Suprapubic skin (tissue), 4 donors: ENCODE data around the gene CAMKK1. TPM values are rescaled to one million over a fixed set of nuclear protein-coding genes. Genes with fewer than 3 reads are reported as not detected.

Experiments
- DNase-seq, 2 donors: peaks; one replicate each; pipeline ENCODE4 v3.0.0-alpha.2; 2019; ENCODE audit warnings: low spot score in 2 of 2
- H3K27ac ChIP-seq: fragments of 200-600 bp; sonication (generic); one replicate; pipeline ENCODE4 v1.5.1; 2019
- H3K27me3 ChIP-seq: fragments of 200-600 bp; sonication (generic); one replicate; pipeline ENCODE4 v1.5.1; 2019
- H3K36me3 ChIP-seq: fragments of 200-600 bp; sonication (generic); one replicate; pipeline ENCODE4 v1.5.1; 2019
- H3K4me1 ChIP-seq: fragments of 200-600 bp; sonication (generic); one replicate; pipeline ENCODE4 v1.5.1; 2019
- H3K4me3 ChIP-seq: fragments of 200-600 bp; sonication (generic); one replicate; pipeline ENCODE4 v1.5.1; 2019; ENCODE audit warnings: mild to moderate bottlenecking
- H3K9me3 ChIP-seq: fragments of 200-600 bp; sonication (generic); one replicate; pipeline ENCODE4 v1.5.1; 2019
- CTCF ChIP-seq, 2 donors: fragments of 200-600 bp in 1 of 2; fragments of 450-650 bp in 1 of 2; sonication (generic) in 1 of 2; IDR thresholded peaks; one replicate each; pipeline ENCODE4 v1.5.1; 2016 to 2019; ENCODE audit warnings: antibody characterized with exemption in 2 of 2, mild to moderate bottlenecking in 1 of 2, moderate library complexity in 1 of 2
- EP300 ChIP-seq: sonication (generic); formaldehyde crosslinking; IDR thresholded peaks from one replicate; pipeline ENCODE4 v1.6.1; 2017; ENCODE audit warnings: antibody characterized with exemption
- POLR2A ChIP-seq, 2 donors: fragments of 450-650 bp; IDR thresholded peaks; one replicate each; pipeline ENCODE4 v1.6.1; 2017; ENCODE audit warnings: antibody characterized with exemption in 2 of 2, mild to moderate bottlenecking in 2 of 2, moderate library complexity in 2 of 2
- POLR2AphosphoS5 ChIP-seq, 3 donors: sonication (generic); formaldehyde crosslinking; IDR thresholded peaks; one replicate each; pipeline ENCODE4 v1.6.1; 2017; ENCODE audit warnings: antibody characterized with exemption in 3 of 3
- WGBS: methylation state at CpG from one replicate; pipeline ENCODE4 v1.1.5; 2018; 5-methylcytosine and 5-hydroxymethylcytosine counted together
- total RNA-seq, 4 donors: library from RNA; depleted of rRNA; stranded (reverse); fragments of >200 nt; gene quantifications; one replicate each; pipeline ENCODE4 v1.1.0, GENCODE V29; 2016

Gene CAMKK1
- total RNA-seq, 4 donors from 2014 or later, result 10.8 to 17.3 (median 12.9) TPM

- no peaks in the 10 kb centered on the region for H3K9me3 ChIP-seq
- H3K4me1 ChIP-seq, result peaks cover 6% of the 10 kb centered on the region
- no peak for TF ChIP-seq POLR2AphosphoS5 (IDR thresholded peaks at IDR 0.05)
- WGBS, result 81% methylated on average over 11 of the region's 11 CpGs
- no peak for DNase-seq
- H3K4me3 ChIP-seq, result no peak overlapping the region
- H3K36me3 ChIP-seq, result no peaks in the 10 kb centered on the region
- H3K27me3 ChIP-seq, result no peaks in the 10 kb centered on the region
- H3K27ac ChIP-seq, result no peak overlapping the region
Measured at GRCh38 chr17:3907483-3908216, 14.8 kb upstream of the CAMKK1 start.

GRCh38 chr17:3906881-3907280 is 14.0 kb upstream of the CAMKK1 start:
- no peak for DNase-seq
- TF ChIP-seq EP300 (no peak), CTCF (IDR thresholded peaks at IDR 0.05) (no peak), POLR2AphosphoS5 (IDR thresholded peaks at IDR 0.05) (no peak), POLR2A (IDR thresholded peaks at IDR 0.05) (no peak)
- H3K27ac ChIP-seq, result no peak overlapping the region
- peaks cover 6% of the 10 kb centered on the region for H3K4me1 ChIP-seq
- H3K4me3 ChIP-seq, result no peak overlapping the region
- no peaks in the 10 kb centered on the region for H3K36me3 ChIP-seq
- WGBS, result 92% methylated on average over 4 of the region's 4 CpGs
- H3K9me3 ChIP-seq, result no peaks in the 10 kb centered on the region
- H3K27me3 ChIP-seq, result no peaks in the 10 kb centered on the region

GRCh38 chr17:3905017-3905520 is 12.2 kb upstream of the CAMKK1 start:
- 91% methylated on average over 6 of the region's 11 CpGs for WGBS
- Histone ChIP-seq H3K4me3 (no peak overlapping the region), H3K9me3 (no peaks in the 10 kb centered on the region), H3K27ac (no peak overlapping the region), H3K4me1 (no peaks in the 10 kb centered on the region), H3K36me3 (no peaks in the 10 kb centered on the region), H3K27me3 (no peaks in the 10 kb centered on the region)
- no peak for DNase-seq
- TF ChIP-seq POLR2A (IDR thresholded peaks at IDR 0.05) (no peak), EP300 (no peak), POLR2AphosphoS5 (IDR thresholded peaks at IDR 0.05) (no peak), CTCF (IDR thresholded peaks at IDR 0.05) (no peak)

- no peak overlapping the region for H3K4me3 ChIP-seq
- no peak overlapping the region for H3K27ac ChIP-seq
- 46% methylated on average over 9 of the region's 15 CpGs for WGBS
- TF ChIP-seq POLR2AphosphoS5 (IDR thresholded peaks at IDR 0.05) (no peak), POLR2A (IDR thresholded peaks at IDR 0.05) (no peak), EP300 (no peak), CTCF (IDR thresholded peaks at IDR 0.05) (no peak)
- no peaks in the 10 kb centered on the region for H3K9me3 ChIP-seq
- H3K36me3 ChIP-seq, result no peaks in the 10 kb centered on the region
- no peak for DNase-seq
- H3K4me1 ChIP-seq, result no peaks in the 10 kb centered on the region
- H3K27me3 ChIP-seq, result no peaks in the 10 kb centered on the region
Measured at GRCh38 chr17:3904501-3904900, 11.6 kb upstream of the CAMKK1 start.

GRCh38 chr17:3903881-3904290 is 11.0 kb upstream of the CAMKK1 start:
- Histone ChIP-seq H3K27me3 (no peaks in the 10 kb centered on the region), H3K4me1 (no peaks in the 10 kb centered on the region), H3K4me3 (no peak overlapping the region), H3K36me3 (no peaks in the 10 kb centered on the region), H3K9me3 (no peaks in the 10 kb centered on the region), H3K27ac (no peak overlapping the region)
- no peak for TF ChIP-seq EP300
- no peak for TF ChIP-seq CTCF (IDR thresholded peaks at IDR 0.05)
- no peak for TF ChIP-seq POLR2A (IDR thresholded peaks at IDR 0.05)
- TF ChIP-seq POLR2AphosphoS5 (IDR thresholded peaks at IDR 0.05), result no peak
- DNase-seq, result no peak
- 85% methylated on average over 21 of the region's 21 CpGs for WGBS
